Kidney epithelial cell (primary cell): ENCODE data around the gene C1R. TPM values are rescaled to one million over a fixed set of nuclear protein-coding genes. Genes with fewer than 3 reads are reported as not detected.
"Not testable (repeated sequence)": the region's sequence is repeated elsewhere in the genome, so short reads cannot be mapped to it uniquely, and the experiment has no call there.

Experiments used
- DNase-seq: peaks from one replicate; pipeline ENCODE4 v3.0.0-alpha.2; 2010; ENCODE audit warnings: low read depth
- H3K27me3 ChIP-seq: 2 replicates; pipeline ENCODE4 v1.6.0; 2011; ENCODE audit warnings: low read length; ENCODE audit not compliant: control insufficient read depth, insufficient read depth
- H3K36me3 ChIP-seq: 2 replicates; pipeline ENCODE4 v1.5.1; 2011; ENCODE audit warnings: low read length; ENCODE audit not compliant: control insufficient read depth, insufficient read depth
- H3K4me3 ChIP-seq: 2 replicates; pipeline ENCODE4 v1.5.1; 2011; ENCODE audit warnings: low read depth, mild to moderate bottlenecking, control low read depth, low read length
- total RNA-seq: library from RNA; depleted of rRNA; stranded (reverse); fragments of >200 nt; gene quantifications from 2 replicates; pipeline ENCODE4 v1.2.3, GENCODE V29; 2015
- TF ChIP-seq, protein P1 (sequence below): IDR thresholded peaks from 2 replicates; pipeline ENCODE4 v1.5.1; 2011; ENCODE audit warnings: mild to moderate bottlenecking, moderate library complexity, low read length, control low read depth, inconsistent platforms; ENCODE audit not compliant: insufficient read depth, poor library complexity, severe bottlenecking

The C1R gene
- total RNA-seq, 1 donor from 2014 or later = 13.5 TPM

- Histone ChIP-seq H3K27me3 (no peaks in the 10 kb centered on the region), H3K36me3 (no peaks in the 10 kb centered on the region), H3K4me3 (peak overlapping the region; percentile 58)
- no peak for DNase-seq
- TF ChIP-seq, protein P1, sequence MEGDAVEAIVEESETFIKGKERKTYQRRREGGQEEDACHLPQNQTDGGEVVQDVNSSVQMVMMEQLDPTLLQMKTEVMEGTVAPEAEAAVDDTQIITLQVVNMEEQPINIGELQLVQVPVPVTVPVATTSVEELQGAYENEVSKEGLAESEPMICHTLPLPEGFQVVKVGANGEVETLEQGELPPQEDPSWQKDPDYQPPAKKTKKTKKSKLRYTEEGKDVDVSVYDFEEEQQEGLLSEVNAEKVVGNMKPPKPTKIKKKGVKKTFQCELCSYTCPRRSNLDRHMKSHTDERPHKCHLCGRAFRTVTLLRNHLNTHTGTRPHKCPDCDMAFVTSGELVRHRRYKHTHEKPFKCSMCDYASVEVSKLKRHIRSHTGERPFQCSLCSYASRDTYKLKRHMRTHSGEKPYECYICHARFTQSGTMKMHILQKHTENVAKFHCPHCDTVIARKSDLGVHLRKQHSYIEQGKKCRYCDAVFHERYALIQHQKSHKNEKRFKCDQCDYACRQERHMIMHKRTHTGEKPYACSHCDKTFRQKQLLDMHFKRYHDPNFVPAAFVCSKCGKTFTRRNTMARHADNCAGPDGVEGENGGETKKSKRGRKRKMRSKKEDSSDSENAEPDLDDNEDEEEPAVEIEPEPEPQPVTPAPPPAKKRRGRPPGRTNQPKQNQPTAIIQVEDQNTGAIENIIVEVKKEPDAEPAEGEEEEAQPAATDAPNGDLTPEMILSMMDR = no peak
These were observed 17.3 kb upstream of the C1R start for GRCh38 chr12:7109572-7109920.

DNA sequence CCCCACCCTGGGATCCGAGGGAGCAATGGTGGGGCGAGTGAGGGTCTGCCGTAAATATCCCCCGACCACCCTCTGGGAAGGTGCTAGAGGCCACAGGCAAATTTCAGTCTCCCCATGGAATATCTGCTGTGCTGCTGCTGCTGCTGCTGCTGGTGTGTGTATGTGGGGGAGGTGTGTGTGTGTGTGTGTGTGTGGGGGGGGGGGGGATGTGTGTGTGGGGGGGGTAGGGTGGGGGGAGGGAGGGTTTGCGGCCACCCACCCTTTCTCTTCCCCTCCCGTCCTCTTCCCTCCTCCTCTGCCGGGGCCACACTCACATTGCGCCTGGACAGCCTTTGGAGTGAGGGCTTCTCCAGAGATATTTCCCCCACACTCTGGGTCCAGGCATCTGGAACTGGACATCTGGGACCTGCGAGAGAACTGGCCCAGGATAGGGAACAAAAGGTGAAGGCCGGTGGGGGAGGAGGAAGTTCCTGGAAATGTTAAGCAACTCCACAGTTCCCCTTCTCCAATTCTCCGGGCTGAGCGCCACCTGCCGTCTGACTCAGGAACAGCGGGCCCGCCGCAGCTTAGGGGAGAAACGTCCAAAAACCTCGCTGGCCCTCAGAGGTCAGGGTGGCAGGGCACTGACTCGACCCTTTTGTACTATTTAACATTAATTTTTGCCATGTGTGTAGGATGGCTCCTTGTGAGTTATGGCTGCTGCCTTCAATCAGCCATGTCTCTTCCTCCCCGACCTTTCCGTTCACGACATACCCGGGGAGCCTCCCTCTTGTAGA, 16.7 kb upstream of the C1R start, which contains the start of gene C1RL:
Gene C1RL, minus strand, starts transcription at position 419 of the 776 bp plus-strand sequence. Its CDS starts 34 bp downstream, at position 385.
- no peaks in the 10 kb centered on the region for H3K27me3 ChIP-seq
- peak; percentile 39 for DNase-seq
- H3K36me3 ChIP-seq = peaks cover 1% of the 10 kb centered on the region
- H3K4me3 ChIP-seq = peak within 1 kb of the TSS; percentile 58
- TF ChIP-seq, protein P1 = peak; percentile 98

DNA sequence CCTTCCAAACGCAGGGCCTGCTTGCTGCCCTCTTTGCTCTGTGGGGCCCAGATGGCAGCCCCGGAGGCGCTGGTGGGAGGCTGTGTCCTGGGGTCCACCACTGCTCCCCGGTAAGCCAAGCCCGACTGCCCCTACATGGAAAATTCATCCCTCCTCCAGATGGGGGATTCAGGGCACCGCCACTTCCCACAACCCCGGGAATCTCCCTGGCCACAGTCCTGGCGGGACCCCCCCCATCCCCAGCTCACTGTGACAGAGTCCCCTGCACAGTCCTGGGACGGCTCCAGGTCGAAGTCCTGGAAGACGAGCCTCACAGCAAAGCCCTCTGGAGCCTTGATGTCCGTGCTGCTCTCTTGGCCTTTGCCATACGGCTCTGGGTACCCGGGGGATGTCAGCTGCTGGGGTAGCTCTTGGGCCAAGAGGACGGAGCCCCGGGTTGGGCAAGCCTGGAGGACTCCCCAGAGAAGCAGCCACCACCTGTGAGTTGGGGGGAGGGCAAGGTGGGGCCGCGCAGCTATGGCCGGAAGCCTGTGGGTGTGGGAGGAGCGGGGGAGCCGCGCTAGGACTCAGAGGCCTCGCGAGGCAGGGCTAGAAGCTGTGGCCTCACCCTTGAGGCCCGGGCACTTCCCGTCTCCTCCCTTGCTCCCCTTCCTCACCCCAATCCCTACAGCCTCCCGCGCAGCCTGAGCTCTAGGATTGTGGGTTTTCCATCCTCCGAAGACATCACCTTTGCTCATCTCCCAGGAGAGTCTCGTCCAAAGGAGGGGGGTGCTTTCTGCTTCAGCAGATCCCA, 16.0 kb upstream of the C1R start:
- Histone ChIP-seq H3K36me3 (peaks cover 1% of the 10 kb centered on the region), H3K4me3 (peak overlapping the region; percentile 58), H3K27me3 (no peaks in the 10 kb centered on the region)
- DNase-seq = peak; percentile 29
- TF ChIP-seq, protein P1 = no peak

- peaks cover 1% of the 10 kb centered on the region for H3K36me3 ChIP-seq
- no peak for DNase-seq
These were observed 15.4 kb upstream of the C1R start for GRCh38 chr12:7107636-7108002.

DNA sequence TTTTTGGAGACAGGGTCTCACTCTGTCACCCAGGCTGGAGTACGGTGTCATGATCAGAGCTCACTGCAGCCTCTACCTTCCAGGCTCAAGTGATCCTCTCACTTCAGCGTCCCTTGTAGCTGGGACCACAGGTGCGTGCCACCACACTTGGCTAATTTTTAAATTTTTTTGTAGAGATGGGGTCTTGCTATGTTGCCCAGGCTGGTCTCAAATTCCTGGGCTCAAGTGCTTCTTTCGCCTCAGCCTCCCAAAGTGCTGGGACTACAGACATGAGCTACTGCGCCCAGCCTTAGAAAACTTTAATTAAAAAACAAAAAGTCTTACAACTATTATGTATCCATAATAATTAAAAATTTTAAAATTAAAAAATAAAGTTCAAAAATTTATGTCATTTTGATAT, 14.9 kb upstream of the C1R start:
- H3K27me3 ChIP-seq, DNase-seq, H3K4me3 ChIP-seq: not testable (repeated sequence)

More at GRCh38 chr12:7107636-7108002, 15.4 kb upstream of the C1R start:
- Histone ChIP-seq H3K27me3 (no peaks in the 10 kb centered on the region), H3K4me3 (peak overlapping the region; percentile 58)
- TF ChIP-seq, protein P1 = no peak

GRCh38 chr12:7106082-7106481, 13.8 kb upstream of the C1R start:
- Histone ChIP-seq H3K27me3 (no peaks in the 10 kb centered on the region), H3K4me3 (no peak overlapping the region), H3K36me3 (peaks cover 1% of the 10 kb centered on the region)
- TF ChIP-seq, protein P1 = no peak
- no peak for DNase-seq

More for the DNA sequence above, 14.9 kb upstream of the C1R start:
- H3K36me3 ChIP-seq = not testable (repeated sequence)
